ENCODE data around the gene NFX1.

NFX1 gene

GRCh38 chr9:33290247-33291030, at the start of gene NFX1:
TSS of gene NFX1 (plus strand) at chr9:33290516. CDS start at chr9:33290573, 57 bp downstream.
- peak; percentile 96 to 98 for DNase-seq (ENCODE audit: low read depth in 2 of 2)

- DNase-seq (ENCODE audit: low read depth in 2 of 2), result no peak
Observed at GRCh38 chr9:33241298-33241697, 49.0 kb upstream of the NFX1 start.

- no peak for DNase-seq (ENCODE audit: low read depth in 2 of 2)
Observed at GRCh38 chr9:33242609-33243134, 47.6 kb upstream of the NFX1 start.

- no peak for DNase-seq (ENCODE audit: low read depth in 2 of 2)
Observed at GRCh38 chr9:33244137-33244784, 46.1 kb upstream of the NFX1 start.

GRCh38 chr9:33245341-33245740, 45.0 kb upstream of the NFX1 start:
- DNase-seq (ENCODE audit: low read depth in 2 of 2), result no peak

GRCh38 chr9:33246269-33246860, 44.0 kb upstream of the NFX1 start:
- DNase-seq (ENCODE audit: low read depth in 2 of 2), result no peak

- no peak for DNase-seq (ENCODE audit: low read depth in 2 of 2)
Observed at GRCh38 chr9:33248606-33249005, 41.7 kb upstream of the NFX1 start.

GRCh38 chr9:33249087-33249658, 41.1 kb upstream of the NFX1 start:
- no peak for DNase-seq (ENCODE audit: low read depth in 2 of 2)

GRCh38 chr9:33249983-33250382, 40.3 kb upstream of the NFX1 start:
- no peak for DNase-seq (ENCODE audit: low read depth in 2 of 2)

GRCh38 chr9:33250458-33250995, 39.8 kb upstream of the NFX1 start:
- DNase-seq (ENCODE audit: low read depth in 2 of 2), result no peak

- no peak for DNase-seq (ENCODE audit: low read depth in 2 of 2)
Observed at GRCh38 chr9:33254211-33254610, 36.1 kb upstream of the NFX1 start.

GRCh38 chr9:33255014-33255413, 35.3 kb upstream of the NFX1 start:
- DNase-seq (ENCODE audit: low read depth in 2 of 2), result no peak

GRCh38 chr9:33255471-33255870, 34.8 kb upstream of the NFX1 start:
- no peak for DNase-seq (ENCODE audit: low read depth in 2 of 2)

GRCh38 chr9:33256236-33256635, 34.1 kb upstream of the NFX1 start:
- no peak for DNase-seq (ENCODE audit: low read depth in 2 of 2)

GRCh38 chr9:33257276-33257675, 33.0 kb upstream of the NFX1 start:
- DNase-seq (ENCODE audit: low read depth in 2 of 2), result no peak

GRCh38 chr9:33260372-33260771, 29.9 kb upstream of the NFX1 start:
- no peak for DNase-seq (ENCODE audit: low read depth in 2 of 2)

GRCh38 chr9:33263131-33264002, 26.9 kb upstream of the NFX1 start:
- no peak for DNase-seq (ENCODE audit: low read depth in 2 of 2)

- DNase-seq (ENCODE audit: low read depth in 2 of 2), result peak in 1 of 2 donors; percentile 5
Observed at GRCh38 chr9:33264003-33264472, 26.3 kb upstream of the NFX1 start.

GRCh38 chr9:33264473-33265177, 25.7 kb upstream of the NFX1 start, which contains the start of the genes BAG1 and CHMP5:
TSS of gene BAG1 (minus strand) at chr9:33264708.
TSS of gene CHMP5 (plus strand) at chr9:33265049. CDS start at chr9:33265079, 30 bp downstream.
- peak; percentile 99 to 100 for DNase-seq (ENCODE audit: low read depth in 2 of 2)

All from stimulated activated CD8-positive, alpha-beta memory T cell treated with anti-CD3 and anti-CD28 coated beads, Interleukin-7, amount 100 ng/mL, for 1 hour (primary cell).